ENCODE results near the gene IRAK3.
"Not testable (repeated sequence)": the region's sequence is repeated elsewhere in the genome, so short reads cannot be mapped to it uniquely, and the experiment has no call there.

Gene IRAK3

GRCh38 chr12:66297923-66298322 lies 108.9 kb downstream of the IRAK3 start:
- no peak overlapping the region for H2AFZ ChIP-seq (ENCODE audit: low read depth, low read length, severe bottlenecking)
- no peaks in the 10 kb centered on the region for H3F3A ChIP-seq (ENCODE audit: insufficient read depth)
- H3K36me3 ChIP-seq (ENCODE audit: low read length): no peaks in the 10 kb centered on the region
- no peaks in the 10 kb centered on the region for H3K79me2 ChIP-seq (ENCODE audit: insufficient read depth, low read length)
- H3K4me2 ChIP-seq (ENCODE audit: low read depth, low read length, poor library complexity, severe bottlenecking): no peak overlapping the region
- no peak overlapping the region for H3K4me3 ChIP-seq (ENCODE audit: insufficient read depth, low read length, poor library complexity, severe bottlenecking)
- H4K20me1 ChIP-seq (ENCODE audit: low read depth, low read length): no peaks in the 10 kb centered on the region
- H3K27me3 ChIP-seq (ENCODE audit: low read length): no peaks in the 10 kb centered on the region
- H3K9me2 ChIP-seq (replicated peaks; ENCODE audit: insufficient read depth, low read length): no peaks in the 10 kb centered on the region
- TF ChIP-seq CTCF (IDR thresholded peaks at IDR 0.05; ENCODE audit: insufficient read depth, low read length, poor library complexity, severe bottlenecking): no peak
- no peak for TF ChIP-seq EZH2phosphoT487 (conservative IDR thresholded peaks at IDR 0.05; ENCODE audit: low read length)
- H3K27ac ChIP-seq (ENCODE audit: low read depth, low read length): no peak overlapping the region
- H3K9ac ChIP-seq (ENCODE audit: low read length): no peak overlapping the region
- no peaks in the 10 kb centered on the region for H3K9me3 ChIP-seq (ENCODE audit: insufficient read depth, low read length)

GRCh38 chr12:66301944-66302826 lies 113.2 kb downstream of the IRAK3 start, which contains the start of gene HELB:
TSS of gene HELB (plus strand) at chr12:66302493. CDS start at chr12:66302604, 111 bp downstream.
- H3K9ac ChIP-seq (ENCODE audit: low read length): peak within 1 kb of the TSS; percentile 49
- no peaks in the 10 kb centered on the region for H3K9me2 ChIP-seq (replicated peaks; ENCODE audit: insufficient read depth, low read length)
- H2AFZ ChIP-seq (ENCODE audit: low read depth, low read length, severe bottlenecking): peak within 1 kb of the TSS; percentile 99
- TF ChIP-seq EZH2phosphoT487 (conservative IDR thresholded peaks at IDR 0.05; ENCODE audit: low read length) (no peak), CTCF (IDR thresholded peaks at IDR 0.05; ENCODE audit: insufficient read depth, low read length, poor library complexity, severe bottlenecking) (no peak)
- peak within 1 kb of the TSS; percentile 85 for H3K4me2 ChIP-seq (ENCODE audit: low read depth, low read length, poor library complexity, severe bottlenecking)
- no peaks in the 10 kb centered on the region for H3K79me2 ChIP-seq (ENCODE audit: insufficient read depth, low read length)
- H3K9me3 ChIP-seq (ENCODE audit: insufficient read depth, low read length): no peaks in the 10 kb centered on the region
- no peaks in the 10 kb centered on the region for H4K20me1 ChIP-seq (ENCODE audit: low read depth, low read length)
- 0 out of 2 replicates have a peak, but pooled peaks cover 7% of the 10 kb centered on the region for H3F3A ChIP-seq (ENCODE audit: insufficient read depth)
- H3K27ac ChIP-seq (ENCODE audit: low read depth, low read length): no peak within 1 kb of the TSS
- H3K4me3 ChIP-seq (ENCODE audit: insufficient read depth, low read length, poor library complexity, severe bottlenecking): peak within 1 kb of the TSS; percentile 52
- H3K36me3 ChIP-seq (ENCODE audit: low read length): no peaks in the 10 kb centered on the region
- no peaks in the 10 kb centered on the region for H3K27me3 ChIP-seq (ENCODE audit: low read length)

GRCh38 chr12:66302827-66303169 lies 113.8 kb downstream of the IRAK3 start:
- Histone ChIP-seq H3K9me2 (replicated peaks; ENCODE audit: insufficient read depth, low read length) (no peaks in the 10 kb centered on the region), H3K4me3 (ENCODE audit: insufficient read depth, low read length, poor library complexity, severe bottlenecking) (peak overlapping the region; percentile 52), H3F3A (ENCODE audit: insufficient read depth) (0 out of 2 replicates have a peak, but pooled peaks cover 7% of the 10 kb centered on the region), H3K36me3 (ENCODE audit: low read length) (no peaks in the 10 kb centered on the region), H3K79me2 (ENCODE audit: insufficient read depth, low read length) (no peaks in the 10 kb centered on the region), H4K20me1 (ENCODE audit: low read depth, low read length) (no peaks in the 10 kb centered on the region), H2AFZ (ENCODE audit: low read depth, low read length, severe bottlenecking) (peak overlapping the region; percentile 99), H3K27ac (ENCODE audit: low read depth, low read length) (no peak overlapping the region), H3K27me3 (ENCODE audit: low read length) (no peaks in the 10 kb centered on the region), H3K4me2 (ENCODE audit: low read depth, low read length, poor library complexity, severe bottlenecking) (peak overlapping the region; percentile 85), H3K9me3 (ENCODE audit: insufficient read depth, low read length) (no peaks in the 10 kb centered on the region), H3K9ac (ENCODE audit: low read length) (peak overlapping the region; percentile 49)
- TF ChIP-seq EZH2phosphoT487 (conservative IDR thresholded peaks at IDR 0.05; ENCODE audit: low read length) (no peak), CTCF (IDR thresholded peaks at IDR 0.05; ENCODE audit: insufficient read depth, low read length, poor library complexity, severe bottlenecking) (no peak)

GRCh38 chr12:66303316-66303804 lies 114.3 kb downstream of the IRAK3 start:
- not testable (repeated sequence) for H3K36me3 ChIP-seq (ENCODE audit: low read length); H3K27ac ChIP-seq (ENCODE audit: low read depth, low read length); H3K4me3 ChIP-seq (ENCODE audit: insufficient read depth, low read length, poor library complexity, severe bottlenecking); H3K27me3 ChIP-seq (ENCODE audit: low read length); H3K9me2 ChIP-seq (replicated peaks; ENCODE audit: insufficient read depth, low read length); H3F3A ChIP-seq (ENCODE audit: insufficient read depth); H3K79me2 ChIP-seq (ENCODE audit: insufficient read depth, low read length); H3K9ac ChIP-seq (ENCODE audit: low read length); H4K20me1 ChIP-seq (ENCODE audit: low read depth, low read length); H3K9me3 ChIP-seq (ENCODE audit: insufficient read depth, low read length); H2AFZ ChIP-seq (ENCODE audit: low read depth, low read length, severe bottlenecking)
- peak overlapping the region; percentile 85 for H3K4me2 ChIP-seq (ENCODE audit: low read depth, low read length, poor library complexity, severe bottlenecking)

Data from SU-DHL-6 (cell line).